GM12892 (cell line): ENCODE results near the gene CYS1.

Experiments used
- POLR2A ChIP-seq: IDR thresholded peaks from 2 replicates; pipeline ENCODE4 v1.6.1; 2011; ENCODE audit warnings: low read depth, low read length, control low read depth
- POLR2AphosphoS5 ChIP-seq: IDR thresholded peaks from 2 replicates; pipeline ENCODE4 v1.6.1; 2011; ENCODE audit warnings: low read depth, low read length, control low read depth
- TAF1 ChIP-seq: IDR thresholded peaks from 2 replicates; pipeline ENCODE4 v1.6.1; 2011; ENCODE audit warnings: low read depth, mild to moderate bottlenecking, control low read depth, low read length, borderline replicate concordance

DNA sequence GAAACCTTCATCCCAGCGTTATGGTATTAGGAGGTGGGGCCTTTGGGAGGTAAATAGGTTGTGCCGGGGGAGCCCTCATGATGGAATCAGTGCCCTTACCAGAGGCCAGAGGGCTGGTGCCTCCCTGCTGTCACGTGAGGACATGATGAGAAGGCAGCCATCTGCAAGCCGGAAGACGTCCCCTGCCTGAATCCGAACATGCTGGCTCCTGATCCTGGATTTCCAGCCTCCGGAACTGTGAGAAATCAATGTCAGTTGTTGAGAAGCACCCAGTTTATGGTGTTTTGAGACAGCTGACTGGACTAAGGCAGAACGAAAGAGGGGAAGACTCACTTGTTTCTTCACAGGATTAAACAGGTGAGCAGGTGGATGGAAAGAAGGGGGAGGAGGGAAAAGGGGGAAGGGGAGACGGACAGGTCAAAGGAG is 49.9 kb downstream of the CYS1 start:
- TF ChIP-seq POLR2AphosphoS5 (no peak), POLR2A (no peak), TAF1 (no peak)
